Left forelimb (tissue), 1 donor: Measurements from ENCODE around the gene ITGA11.

Experiments used
- DNase-seq: peaks from one replicate; pipeline ENCODE4 v3.0.0-alpha.2; 2018; ENCODE audit warnings: low spot score

The ITGA11 gene

GRCh38 chr15:68311464-68311835 lies 120.5 kb downstream of the ITGA11 start:
- DNase-seq = peak; percentile 47

- peak; percentile 55 for DNase-seq
Observed at GRCh38 chr15:68310804-68311463, 121.0 kb downstream of the ITGA11 start.

DNA sequence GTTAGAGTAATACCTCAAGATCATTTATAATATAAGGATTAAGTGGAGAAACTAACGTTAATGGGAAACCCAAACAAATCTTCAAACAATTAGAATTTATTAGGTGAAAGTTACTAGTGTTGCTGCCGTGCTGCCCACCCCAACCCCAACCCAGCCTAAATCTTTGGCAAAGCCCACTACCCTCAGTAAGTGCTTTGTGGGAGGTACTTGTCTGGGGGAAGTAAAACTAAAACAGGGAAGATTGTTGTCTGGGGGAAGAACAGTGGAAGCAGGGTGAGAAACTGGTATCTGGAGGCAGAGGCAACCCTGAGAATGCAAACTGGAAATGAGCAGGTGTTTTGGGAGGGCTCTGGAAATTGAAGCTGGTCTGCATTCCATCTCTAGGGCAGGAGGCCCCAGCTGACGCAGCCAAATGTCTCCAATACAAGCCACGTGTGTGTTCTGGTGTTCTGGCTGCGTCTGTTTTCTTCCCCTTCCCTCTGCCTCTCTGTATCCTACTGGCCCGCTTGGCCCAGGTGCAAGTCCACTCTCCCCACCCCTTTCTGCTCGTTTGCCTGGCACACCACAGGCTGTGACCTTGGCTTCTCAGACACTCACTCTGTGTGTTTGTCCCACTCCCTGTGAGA lies 121.7 kb downstream of the ITGA11 start:
- DNase-seq = no peak

- DNase-seq = no peak
Observed at GRCh38 chr15:68309024-68309423, 122.9 kb downstream of the ITGA11 start.

DNA sequence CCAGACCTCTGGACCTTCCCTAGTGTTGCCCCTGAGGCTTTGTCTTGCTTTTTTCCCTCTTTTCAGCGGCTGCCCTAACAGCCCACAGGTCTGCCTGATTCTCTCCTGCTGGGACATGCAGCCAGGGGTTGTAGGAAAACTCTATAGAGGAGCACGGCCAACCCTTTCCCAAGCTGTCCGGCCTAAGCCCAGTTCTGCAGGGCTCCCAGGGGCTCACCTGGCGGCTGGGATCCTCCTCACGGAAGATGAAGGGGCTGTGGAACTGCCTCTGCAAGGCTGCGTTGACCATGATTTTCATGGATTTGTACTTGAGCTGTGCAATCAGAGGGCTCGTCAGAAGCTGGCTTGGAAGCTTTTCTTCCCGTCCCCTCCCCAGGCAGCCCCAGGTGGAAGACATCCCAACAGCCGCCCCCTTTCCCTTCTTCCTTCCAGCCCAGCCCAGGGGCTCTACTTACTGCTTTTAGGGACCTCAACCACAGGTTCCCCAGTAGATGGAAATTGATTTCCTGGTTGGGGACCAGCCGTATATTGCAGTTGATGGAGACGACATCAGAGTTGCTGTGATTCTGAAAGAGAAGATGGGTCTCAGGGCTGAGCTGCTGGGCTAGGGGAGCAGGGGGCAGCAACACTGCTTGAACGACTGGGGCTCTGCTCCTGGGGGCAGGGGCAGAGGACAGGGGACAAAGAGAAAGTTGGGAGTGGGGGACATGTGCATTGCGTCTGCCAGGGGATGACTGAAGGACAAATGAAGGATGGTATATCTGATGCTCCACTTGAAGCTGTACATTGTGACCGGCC lies 124.6 kb downstream of the ITGA11 start:
- no peak for DNase-seq

DNA sequence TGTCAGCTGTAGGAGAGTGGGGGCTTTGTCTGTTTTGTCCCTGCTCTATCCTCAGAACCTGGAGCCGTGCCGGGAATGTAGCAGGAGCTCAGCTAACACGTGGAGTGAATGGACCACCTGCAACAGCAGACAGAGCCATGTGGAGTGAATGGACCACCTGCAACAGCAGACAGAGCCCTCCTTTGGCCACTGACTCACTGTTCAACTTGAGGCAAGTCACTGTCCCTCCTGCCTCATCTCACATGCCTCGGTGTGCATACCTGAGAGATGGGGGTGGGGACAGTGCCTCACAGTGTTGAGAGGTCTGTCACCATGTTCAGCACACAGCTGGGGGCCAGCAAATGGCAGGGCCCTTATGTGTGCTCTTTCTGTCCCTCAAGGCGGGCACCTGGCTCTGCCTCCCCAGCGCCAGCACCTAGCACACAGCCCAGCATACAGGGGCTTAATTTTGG lies 126.5 kb downstream of the ITGA11 start:
- DNase-seq = no peak

GRCh38 chr15:68304589-68305337 lies 127.2 kb downstream of the ITGA11 start:
- no peak for DNase-seq

GRCh38 chr15:68303560-68304436 lies 128.2 kb downstream of the ITGA11 start:
- DNase-seq = no peak

DNA sequence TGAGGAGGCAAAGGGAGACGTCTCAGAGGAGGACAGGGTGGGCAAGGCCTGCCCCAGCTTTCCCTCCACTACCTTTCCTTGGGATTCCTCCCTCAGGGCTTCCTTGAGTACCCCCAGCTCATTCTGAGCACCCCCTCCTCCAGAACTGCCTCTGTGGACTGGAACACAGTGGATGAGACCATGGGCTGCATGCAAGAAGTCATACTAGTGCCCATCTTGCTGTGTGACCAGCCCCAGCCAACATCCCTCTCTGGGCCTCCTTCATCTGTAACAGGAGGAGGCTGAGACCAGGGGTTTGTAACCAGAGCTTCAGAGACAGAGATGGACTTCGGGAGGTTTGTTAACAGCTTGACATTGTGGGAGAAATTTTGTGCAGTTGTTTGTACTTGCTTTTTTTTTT lies 128.8 kb downstream of the ITGA11 start:
- DNase-seq = no peak

GRCh38 chr15:68302729-68303128 lies 129.2 kb downstream of the ITGA11 start:
- DNase-seq = no peak

DNA sequence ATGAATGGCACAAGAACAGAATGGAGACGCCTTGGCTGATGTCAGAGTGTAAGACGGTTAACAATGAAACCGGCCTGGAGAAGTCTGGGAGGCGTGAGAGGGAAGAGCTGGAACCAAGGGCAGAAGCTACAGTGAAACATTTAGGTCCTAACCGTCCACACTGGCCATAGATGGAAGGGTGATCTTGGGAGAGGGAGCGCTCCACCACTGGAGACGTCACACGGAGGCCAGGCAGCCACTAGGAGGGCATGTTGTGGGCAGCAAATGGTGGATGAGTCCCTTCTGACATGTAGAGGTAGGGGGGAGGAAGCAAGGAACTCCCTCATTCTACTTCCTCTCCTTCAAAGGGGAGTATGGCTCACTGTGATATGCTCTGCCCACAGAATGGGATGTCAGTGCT lies 130.7 kb downstream of the ITGA11 start:
- DNase-seq = no peak

DNA sequence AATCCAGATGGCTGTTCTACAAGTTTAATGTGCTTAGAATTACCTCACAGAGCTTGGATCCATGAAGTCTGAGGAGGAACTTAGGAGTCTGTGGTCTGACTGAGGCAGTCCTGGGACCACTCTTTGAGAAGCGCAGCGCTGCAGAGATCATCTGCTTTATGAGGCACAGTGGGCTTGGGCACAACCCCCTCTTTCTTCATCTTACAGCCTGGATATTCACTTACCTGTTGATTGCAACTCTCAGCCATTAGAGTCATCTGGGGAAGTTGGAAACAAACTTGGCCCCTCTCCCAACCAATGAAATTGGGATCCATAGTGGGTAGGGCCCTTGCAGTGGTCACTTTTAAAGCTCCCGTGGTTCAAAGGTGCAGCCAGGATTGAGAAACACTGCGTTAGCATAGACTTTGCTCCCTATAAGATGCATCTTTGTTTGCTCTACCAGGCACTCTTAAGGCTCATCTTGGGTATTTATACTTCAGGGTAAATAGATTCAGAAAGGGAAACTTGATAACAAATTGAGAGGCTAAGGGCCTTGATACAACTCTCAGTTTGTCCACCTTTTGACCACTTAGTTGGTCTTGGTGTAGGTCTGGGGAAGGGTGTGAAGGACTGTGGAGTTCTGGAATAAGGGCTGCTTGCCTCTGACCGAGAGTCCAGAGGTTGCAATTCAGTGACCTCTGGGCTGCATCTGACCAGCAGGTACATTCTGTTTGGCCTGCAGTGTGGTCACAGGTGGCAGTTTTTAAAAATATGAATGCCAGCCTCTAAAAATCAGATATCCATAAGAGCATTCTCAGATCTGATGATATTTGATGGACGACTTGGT lies 131.6 kb downstream of the ITGA11 start:
- DNase-seq = no peak

DNA sequence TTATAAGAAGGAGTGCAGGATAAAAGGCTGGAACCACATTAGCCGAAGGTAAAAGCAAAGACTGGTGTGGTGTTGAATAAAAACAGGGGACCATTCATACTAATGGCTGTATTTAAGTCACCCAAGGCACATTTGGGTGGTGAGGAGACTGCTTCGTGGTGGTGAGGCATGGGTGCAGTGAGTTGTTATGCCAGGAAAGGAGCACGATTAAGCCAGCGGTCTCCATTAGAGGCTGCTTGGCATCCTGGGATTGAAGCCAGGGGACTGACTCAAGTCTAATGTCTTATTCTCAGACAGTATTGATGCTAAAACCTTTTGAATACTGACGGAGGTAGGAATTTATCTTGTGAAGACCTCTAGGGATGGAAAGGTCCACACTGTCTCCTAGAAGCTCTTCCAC lies 132.5 kb downstream of the ITGA11 start:
- no peak for DNase-seq

DNA sequence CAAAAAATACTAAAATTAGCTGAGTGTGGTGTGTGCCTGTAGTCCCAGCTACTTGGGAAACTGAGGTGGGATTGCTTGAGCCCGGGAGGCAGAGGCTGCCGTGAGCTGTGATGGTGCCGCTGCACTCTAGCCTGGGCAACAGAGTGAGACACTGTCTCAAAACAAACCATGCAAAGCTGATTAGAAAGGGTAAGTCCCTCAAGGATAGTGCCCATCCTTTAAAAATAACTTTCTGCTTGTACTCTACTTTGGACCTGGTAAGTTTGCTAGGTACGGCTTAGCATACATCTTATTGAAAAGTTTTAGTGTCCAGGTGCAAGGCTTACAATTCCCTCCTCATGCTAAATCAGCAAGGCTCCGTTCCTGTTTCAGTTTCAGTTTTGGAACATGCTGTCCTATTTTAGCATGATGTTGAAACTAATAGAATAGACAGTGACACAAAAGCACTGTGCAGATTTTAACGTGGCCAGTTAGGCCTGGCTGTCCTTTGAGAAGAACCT lies 133.0 kb downstream of the ITGA11 start:
- no peak for DNase-seq

DNA sequence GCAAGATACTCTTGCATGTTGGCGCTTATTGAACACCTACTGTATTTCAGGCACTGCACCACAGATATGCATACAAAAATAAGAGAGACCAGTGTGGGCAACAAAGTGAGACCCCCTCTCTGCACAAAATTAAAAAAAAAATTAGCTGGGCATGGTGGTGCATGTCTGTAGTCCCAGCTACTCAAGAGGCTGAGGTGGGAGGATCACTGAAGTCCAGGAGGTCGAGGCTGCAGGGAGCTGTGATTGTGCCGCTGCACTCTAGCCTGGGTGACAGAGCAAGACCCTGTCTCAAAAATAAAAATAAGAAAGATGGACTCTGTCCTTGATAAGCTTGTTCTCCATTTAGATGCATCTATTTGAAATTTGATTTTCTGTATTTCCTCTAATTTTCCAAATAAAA lies 133.6 kb downstream of the ITGA11 start:
- DNase-seq = no peak

DNA sequence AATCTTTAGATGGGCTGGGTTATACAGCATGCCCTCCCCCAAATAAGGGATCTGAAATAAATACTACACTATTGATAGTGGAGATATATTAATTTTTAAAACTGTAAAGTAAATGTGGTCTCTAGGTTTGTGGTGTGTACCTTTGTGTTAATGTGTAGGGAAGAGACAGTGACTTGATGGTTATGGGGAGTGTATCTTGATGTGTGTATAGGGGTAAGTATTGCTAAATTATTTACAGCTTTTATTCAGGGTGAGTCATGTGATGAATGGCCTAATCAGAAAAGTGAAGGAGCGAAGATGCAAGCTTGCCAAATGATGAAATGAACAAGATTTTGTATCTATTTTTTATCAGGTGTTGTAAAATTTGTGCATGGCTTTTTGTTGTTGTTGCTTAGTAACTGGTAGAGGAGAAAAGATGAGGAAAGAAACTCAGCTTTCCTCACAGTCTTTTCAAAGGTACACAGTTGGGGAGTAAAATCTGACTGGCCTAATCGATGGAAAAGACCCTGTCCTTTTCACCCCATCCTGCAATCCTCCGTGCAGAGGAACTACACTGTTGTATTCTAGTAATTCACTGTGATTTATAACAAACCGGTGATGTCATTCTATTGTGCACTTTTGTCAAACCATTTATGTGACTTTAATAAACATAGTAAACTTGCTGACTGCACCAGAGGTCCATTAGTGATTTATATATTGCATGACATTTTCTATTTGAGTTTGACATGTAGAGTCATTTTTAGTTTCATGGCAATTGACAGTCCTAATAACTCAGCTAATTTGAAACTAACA lies 136.8 kb downstream of the ITGA11 start:
- no peak for DNase-seq

DNA sequence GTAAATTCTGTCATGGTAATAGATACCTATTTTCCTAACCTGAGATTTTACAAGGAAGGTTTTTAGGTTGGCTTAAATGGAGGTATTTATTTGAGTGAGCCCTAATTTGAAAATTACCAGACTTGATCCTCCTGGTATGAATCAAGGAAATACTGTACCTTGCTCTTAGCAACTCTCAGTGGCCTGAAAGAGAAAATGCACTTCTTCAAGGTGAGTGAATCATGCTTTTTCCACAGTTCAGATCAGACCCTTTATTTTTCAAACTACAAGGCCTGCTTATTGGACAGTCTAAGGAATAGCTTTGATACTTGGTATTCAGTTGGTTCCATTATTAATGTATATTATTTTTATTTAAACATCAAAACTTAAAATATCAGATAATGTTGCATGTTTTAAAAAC lies 139.0 kb downstream of the ITGA11 start:
- DNase-seq = no peak

DNA sequence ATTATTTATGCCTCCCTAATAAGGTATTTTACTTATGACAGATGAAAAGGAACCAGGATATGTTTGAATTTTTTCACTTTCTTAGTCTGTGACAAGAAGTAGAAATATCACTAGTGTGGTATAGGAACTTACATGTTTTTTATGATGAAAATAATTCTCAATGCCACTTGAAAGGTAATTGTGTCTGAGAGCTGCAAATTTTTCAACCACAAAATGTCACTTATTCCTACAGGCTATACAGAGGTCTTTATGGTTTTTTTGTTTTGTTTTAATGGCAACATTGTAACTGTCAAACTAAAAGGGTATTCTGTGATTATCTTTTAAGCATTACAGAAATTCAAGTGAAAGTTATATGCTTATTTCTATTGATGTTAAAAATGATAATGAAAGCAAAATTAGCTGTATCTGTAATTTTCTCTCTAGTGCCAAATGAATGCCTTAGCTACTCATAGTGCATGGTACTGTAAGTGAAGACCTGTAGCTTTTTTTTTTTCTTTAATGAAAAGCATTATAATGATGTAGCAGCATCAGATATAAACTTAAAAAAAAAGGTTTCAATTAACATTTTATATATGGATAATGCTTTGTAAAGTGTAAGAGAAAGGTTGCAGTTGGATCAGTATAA lies 139.7 kb downstream of the ITGA11 start:
- no peak for DNase-seq

GRCh38 chr15:68290715-68291114 lies 141.2 kb downstream of the ITGA11 start:
- DNase-seq = no peak
